Caki2 (cell line): ENCODE results near the gene CDC42BPB. TPM values are rescaled to one million over a fixed set of nuclear protein-coding genes. Genes with fewer than 3 reads are reported as not detected.
"Not testable (repeated sequence)": the region's sequence is repeated elsewhere in the genome, so short reads cannot be mapped to it uniquely, and the experiment has no call there.

ENCODE experiments used
- DNase-seq: peaks from one replicate; pipeline ENCODE4 v3.0.0-alpha.2; 2015; ENCODE audit warnings: low read depth
- in situ Hi-C: cut with HindIII; loops from 2 replicates; pipeline ENCODE4 v1.10.0; 2016; ENCODE audit warnings: low sequenced_read_pairs, low pct_unique_long_range_greater_than_20kb, mixed read lengths
- total RNA-seq: library from RNA; depleted of rRNA; stranded (reverse); fragments of >200 nt; shearing (Covaris generic); gene quantifications from 2 replicates; pipeline ENCODE4 v1.2.3, GENCODE V29; 2014; ENCODE audit warnings: low replicate concordance

The CDC42BPB gene
- total RNA-seq, 1 experiment from 2014 or later: 12.9 TPM

DNA sequence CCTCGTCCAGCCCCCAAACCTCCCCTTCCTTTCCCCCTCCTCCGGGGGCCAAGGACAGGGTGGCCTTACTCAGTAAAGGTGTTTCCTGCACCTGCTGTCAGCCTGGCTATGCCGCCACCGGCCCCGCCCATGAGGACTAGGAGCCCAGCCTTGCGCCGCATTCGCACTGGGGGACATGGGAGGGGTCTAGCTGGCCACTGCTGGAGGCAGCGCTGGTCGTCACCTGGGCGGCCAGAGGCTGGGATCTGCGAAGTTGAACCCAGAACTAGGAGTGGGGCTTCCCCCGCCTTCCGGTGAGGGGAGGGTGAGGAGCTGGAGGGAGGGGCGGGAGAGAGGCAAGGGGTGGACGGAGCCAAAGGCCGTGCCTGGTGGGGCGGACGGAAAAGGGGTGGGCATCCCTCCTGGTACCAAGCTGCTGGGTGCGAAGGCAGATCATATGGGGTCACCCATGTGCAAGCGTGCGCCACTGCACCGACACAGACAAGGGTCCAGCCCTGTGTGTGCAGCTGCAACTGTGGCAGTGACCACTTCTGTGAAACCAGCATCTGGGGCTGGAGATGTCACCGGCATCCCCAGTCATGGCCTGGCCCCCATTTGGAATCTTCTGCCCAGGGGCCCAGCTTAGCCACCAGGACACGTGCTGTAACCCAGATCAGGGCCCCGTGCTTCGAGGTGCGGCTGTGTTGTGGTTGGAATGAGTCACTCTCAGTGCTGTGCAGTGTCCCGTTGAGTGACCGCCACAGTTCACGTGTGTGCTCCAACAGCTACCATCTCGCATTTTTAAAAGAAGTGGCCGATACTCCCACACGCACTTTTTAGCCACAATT lies 126.4 kb downstream of the CDC42BPB start:
- DNase-seq: peak; percentile 62

DNA sequence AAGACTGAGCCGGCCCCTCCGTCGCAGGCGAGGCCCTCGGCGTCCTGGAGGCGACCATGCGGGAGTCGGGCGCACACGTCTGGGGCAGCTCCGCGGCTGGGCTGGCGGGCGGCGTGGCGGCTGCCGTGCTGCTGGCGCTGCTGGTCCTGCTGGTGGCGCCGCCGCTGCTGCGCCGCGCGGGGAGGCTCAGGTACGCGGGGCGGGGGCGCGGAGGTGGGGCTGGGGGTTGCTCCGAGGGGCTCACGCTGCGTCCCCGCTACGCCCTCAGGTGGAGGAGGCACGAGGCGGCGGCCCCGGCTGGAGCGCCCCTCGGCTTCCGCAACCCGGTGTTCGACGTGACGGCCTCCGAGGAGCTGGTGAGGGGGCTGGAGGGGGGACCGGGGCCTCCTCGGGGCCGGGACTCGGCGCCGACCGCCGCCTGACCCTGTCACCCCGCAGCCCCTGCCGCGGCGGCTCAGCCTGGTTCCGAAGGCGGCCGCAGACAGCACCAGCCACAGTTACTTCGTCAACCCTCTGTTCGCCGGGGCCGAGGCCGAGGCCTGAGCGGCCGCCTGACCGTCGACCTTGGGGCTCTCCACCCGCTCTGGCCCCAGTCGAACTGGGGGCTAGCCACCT lies 127.1 kb downstream of the CDC42BPB start:
- in situ Hi-C loops: no loop called here
- DNase-seq: no peak

More for the DNA sequence above, 126.4 kb downstream of the CDC42BPB start:
- in situ Hi-C loops: no loop called here

DNA sequence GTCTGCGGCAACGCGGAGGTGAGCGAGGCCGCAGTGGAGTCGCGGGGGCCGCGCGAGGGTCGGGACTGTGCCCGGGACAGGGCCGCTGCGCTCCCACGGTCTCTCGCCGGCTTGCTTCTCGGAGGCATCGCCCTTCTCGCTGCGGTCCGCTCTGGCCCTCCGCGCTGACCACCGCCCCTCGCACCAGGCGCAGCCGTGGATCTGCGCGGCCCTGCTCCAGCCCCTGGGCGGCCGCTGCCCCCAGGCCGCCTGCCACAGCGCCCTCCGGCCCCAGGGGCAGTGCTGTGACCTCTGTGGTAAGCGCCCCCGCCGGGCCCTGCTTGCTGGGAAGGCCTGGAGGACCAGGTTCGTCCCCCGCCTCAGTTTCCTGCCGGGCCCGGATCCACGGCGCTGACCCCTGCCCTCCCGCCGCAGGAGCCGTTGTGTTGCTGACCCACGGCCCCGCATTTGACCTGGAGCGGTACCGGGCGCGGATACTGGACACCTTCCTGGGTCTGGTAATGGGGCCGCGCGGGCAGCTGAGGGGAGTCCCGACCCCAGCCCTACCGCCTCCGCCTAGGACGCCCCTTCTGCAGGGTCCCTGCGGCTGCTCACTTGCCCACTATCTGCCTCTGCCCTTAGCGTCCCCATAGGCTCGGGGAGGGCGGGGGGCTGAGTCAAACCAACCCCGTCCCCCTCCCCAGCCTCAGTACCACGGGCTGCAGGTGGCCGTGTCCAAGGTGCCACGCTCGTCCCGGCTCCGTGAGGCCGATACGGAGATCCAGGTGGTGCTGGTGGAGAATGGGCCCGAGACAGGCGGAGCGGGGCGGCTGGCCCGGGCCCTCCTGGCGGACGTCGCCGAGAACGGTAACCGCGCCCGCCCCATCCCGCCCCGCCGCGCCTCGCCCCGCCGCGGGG lies 127.9 kb downstream of the CDC42BPB start:
- DNase-seq: no peak
- in situ Hi-C loops: no loop called here

DNA sequence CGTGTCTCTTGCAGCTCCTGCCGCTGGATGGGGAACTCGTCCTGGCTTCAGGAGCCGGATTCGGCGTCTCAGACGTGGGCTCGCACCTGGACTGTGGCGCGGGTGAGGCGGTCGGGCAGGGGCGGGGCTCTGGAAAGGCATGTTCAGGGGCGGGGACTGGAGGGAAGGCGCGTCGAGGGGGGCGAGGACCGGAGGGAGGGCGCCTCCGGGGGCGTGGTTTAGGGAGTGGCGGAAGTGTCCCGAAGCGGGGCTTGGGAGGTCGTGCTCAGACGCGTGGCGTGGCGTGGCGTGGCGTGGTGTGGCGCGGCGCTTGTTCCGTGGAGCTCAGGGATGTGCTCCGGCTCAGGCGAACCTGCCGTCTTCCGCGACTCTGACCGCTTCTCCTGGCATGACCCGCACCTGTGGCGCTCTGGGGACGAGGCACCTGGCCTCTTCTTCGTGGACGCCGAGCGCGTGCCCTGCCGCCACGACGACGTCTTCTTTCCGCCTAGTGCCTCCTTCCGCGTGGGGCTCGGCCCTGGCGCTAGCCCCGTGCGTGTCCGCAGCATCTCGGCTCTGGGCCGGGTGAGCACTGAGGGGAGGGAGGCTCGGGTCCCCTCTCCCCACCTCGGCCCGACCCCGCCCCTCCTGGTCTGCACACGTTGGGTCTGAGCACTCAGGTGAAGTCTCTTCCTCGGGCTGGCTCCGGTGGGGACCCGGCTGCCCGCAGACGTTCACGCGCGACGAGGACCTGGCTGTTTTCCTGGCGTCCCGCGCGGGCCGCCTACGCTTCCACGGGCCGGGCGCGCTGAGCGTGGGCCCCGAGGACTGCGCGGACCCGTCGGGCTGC lies 128.7 kb downstream of the CDC42BPB start:
- in situ Hi-C loops: no loop called here
- DNase-seq: no peak

DNA sequence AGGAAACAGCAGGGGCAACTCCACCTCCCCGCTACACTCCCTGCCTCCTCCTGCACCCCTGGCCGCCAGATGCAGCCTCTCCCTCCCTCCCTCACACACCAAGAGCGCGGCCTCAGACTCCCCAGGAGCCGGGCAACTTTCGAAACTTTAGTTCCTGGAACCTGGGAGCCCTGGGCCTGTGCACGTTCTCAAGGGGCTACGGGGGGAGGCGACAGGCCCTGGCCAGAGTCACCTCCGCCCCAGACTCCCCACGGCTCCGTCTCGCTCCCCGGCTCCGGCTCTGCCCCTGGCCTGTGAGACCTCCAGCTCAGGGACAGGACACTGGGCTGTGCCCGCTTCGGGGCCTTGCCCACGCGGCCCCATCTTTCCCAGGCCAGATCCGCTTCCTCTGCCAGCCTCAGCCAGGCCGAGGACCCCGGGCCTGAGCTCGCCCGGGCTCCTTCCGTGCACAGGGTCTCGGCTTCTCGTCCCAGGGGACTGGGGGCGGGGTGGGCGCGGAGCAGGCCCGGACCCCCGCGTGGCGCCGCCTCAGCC lies 129.4 kb downstream of the CDC42BPB start:
- no peak for DNase-seq
- in situ Hi-C loops: no loop called here

DNA sequence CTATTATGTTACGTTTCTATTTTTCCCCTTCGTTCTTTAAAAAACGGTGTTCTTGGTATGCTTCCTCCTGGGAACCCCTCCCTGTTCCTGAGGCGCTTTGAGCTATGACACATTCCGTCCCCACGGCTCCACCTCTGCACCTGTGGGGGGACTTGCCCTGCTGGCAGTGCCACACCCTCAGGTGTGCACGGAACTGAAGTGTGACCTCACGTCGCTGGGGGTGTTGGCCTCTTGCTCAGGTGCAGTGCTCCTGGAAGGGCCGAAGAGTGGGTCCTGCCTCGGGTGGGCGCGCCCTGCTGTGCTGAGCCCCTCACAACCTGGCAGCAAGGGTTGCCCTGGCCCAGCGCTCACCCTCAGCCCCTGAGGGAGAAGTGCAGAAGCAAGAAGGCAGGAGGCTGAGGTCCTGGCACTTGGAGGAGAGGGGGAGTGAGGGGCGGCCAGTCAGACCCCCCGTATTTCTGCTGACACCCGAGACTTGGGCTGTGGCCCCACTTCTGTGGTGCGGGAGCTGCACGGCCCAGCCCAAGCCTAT lies 129.9 kb downstream of the CDC42BPB start:
- in situ Hi-C loops: no loop called here

DNA sequence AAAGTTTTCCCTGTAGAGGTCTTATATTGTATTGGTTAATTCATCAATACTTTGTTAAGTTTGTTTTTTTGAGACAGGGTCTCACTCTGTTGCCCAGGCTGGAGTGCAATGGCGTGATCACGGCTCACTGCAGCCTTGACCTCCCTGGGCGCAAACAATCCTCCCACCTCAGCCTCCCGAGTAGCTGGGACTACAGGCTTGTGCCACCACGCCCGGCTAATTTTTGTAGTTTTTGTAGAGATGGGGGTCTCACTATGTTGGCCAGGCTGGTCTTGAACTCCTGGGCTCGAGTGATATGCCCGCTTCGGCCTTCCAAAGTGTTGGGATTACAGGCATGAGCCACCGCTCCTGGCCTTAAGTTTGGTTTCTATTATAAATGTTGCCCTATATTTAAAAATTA lies 130.5 kb downstream of the CDC42BPB start:
- DNase-seq, in situ Hi-C loops: not testable (repeated sequence)

More for the DNA sequence above, 129.9 kb downstream of the CDC42BPB start:
- DNase-seq: no peak

DNA sequence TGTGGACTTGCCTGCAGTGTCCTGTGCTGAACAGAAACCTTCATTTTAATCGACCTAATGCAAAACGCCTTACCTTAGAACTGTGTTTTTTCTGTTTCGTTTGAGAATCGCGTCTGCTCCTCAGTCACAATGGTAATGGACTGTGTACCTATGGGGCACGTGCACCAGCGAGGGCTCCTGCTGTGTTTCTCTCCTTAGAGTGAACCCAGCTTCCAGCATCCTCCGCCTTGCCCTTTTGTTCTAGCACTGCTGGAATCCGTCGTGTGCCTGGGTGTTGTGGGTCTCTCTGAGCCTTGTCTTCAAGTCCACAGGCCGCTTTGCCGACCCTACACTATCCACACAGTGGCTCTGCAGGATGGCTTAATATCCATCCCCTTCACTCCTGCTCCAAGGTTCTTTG lies 131.2 kb downstream of the CDC42BPB start:
- DNase-seq: no peak
- in situ Hi-C loops: no loop called here

DNA sequence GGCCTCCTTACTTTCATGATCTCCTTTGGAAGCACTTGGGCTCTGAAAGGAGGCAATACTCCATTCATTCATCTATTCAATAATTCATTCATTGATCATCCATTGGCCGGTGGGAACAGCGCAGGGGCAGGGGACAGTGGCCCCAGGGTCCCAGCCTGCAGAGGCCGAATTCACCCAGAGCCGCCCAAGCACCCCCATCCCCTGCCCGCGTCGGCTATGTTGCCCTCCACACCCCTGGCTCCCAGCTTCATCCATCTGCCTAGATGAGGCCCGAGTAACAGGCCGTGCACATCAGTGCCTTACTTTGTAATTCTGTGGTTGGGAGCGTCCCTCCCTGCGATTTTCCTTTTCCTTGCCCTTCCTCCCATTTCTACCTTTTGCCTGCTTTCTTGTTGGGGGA lies 131.7 kb downstream of the CDC42BPB start:
- DNase-seq: no peak
- in situ Hi-C loops: no loop called here

DNA sequence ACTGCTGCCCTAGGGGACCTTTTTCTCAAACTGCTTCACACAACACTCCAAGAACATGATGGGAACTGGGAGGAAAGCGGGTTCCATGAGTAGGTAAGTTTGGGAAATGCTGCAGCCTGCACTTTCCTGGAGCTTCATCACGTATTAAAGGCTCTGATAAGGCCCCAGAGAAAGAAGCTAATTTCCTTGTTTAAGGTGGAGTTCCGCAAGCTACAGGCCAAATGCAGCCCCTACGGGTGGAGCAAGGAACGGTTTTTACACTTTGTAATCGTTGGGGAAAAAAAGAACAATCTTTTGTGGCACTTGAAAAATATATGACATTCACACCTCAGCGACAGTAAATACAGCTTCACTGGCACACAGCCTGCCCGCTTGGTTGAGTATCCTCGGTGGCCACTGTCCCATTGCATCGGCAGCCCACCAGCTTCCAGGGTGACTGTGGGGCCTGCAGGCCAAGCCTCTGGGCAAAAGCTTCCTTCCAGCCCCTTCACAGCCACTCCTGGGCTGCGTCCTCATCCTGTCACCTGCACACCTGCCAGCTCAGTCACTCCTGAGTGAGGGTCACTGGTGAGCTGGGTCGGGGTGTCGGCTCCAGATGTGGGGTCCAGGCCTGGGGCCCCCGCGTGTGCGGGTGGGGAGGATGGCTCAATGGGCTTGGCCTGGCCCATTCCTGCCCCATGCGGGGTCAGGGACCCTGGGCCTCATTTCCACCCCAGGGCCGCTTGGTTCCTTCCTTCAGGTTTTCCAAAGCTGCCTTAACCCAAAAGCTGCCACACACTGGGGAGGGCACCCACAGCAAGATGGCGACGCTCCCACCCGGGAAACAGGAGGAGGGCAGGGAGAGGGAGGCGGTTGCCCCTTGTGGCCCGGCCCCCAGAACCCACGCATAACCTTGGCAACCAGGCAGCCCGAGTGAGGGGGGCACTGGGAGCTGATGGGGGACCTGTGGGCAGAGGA lies 132.4 kb downstream of the CDC42BPB start:
- DNase-seq: no peak
- in situ Hi-C loops: no loop called here

DNA sequence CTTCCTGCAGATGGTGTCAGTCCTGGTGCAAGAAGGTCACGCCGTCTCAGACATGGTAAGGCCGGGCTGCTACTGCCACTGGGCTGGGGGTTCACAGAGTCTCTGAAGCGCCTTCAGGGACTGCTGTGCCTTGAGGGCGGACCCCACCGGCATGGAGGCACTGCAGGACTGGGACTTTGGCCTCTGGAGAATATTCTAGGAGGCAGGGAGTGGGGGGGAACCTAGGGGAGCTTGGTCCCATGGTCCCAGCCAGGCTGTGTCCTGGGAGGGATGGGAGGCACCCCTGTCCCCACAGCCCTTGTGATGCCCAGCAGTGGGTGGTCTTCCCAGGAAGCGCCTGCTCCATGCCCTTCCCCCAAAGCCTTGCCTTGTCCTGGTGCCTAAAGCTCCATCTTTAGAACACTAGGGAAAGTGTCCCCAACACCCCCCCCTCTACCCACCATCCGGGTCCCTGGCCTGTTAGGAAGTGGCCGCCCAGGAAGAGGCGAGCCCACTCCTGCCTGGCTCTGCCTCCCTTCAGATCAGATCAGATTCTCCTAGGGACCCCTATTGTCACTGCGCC lies 133.3 kb downstream of the CDC42BPB start:
- no peak for DNase-seq
- in situ Hi-C loops: no loop called here

DNA sequence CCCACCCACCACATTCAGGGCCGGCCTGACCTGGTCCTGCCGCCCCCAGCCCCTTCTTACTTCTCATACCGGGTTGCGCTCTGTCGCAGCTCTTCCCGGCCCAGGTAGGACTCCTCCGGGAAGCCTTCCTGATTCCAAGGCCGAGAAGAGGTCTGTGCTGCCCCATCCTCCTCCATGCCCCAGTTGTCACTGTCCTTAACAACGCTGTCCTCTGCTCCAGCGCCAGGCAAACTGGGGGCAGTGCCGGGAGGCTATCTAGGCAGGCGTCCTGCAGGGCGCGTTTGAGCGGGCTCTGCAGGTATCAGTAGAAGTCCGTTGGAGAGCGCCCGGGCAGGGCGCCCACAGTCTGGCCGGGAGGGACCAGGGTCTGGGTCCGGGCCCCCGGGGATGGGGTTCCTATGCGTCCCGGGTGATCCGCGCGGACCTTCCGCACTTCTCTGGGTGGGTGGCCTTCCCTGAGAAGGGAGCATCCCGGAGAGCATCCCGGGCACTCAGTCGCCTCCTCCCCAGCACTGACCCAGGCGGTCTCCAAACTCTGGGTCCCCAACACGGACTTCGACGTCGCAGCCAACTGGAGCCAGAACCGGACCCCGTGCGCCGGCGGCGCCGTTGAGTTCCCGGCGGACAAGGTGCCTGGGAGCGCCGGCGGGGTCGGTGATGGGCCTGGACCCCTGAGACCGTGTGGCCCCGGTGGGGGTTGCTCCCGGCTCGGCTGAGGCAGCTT lies 134.0 kb downstream of the CDC42BPB start:
- in situ Hi-C loops: no loop called here
- no peak for DNase-seq

DNA sequence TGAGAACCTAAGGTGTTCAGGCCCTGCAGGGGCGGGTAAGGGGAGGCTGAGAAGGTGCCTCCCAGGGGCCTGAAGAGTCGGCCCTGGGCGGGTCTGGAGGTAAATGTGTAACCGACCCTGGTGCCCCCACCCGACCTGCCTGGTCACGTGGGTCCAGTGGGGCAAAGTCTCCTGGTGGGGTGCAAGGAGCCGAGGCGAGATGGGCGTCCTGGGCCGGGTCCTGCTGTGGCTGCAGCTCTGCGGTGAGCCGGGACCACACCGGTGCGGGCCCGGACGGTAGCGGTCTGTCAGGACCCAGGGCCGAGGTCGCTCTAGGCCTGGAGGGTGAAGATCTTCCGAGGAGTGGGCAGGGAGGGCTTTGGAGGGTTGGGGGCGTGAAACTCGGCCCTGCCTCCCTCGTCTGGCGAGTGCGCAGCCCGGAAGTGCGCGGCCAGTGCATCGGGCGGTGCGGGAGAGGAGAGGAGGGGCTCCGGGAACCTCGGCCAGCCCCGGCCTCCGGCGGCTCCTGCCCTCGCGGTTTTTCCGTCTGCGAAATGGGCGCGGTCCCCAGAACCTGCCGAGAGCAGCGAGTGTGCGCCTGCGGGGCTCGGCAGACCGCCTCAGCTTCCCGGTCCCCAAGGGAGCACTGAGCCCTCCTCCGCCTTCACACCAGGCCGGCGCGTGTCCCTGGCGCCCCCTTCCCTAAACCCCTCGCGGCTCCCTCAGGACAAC lies 134.7 kb downstream of the CDC42BPB start, which contains the start of gene AMN:
Gene AMN (plus strand): TSS at position 174 of the 711 bp plus-strand sequence. CDS start 26 bp downstream, at position 200.
- in situ Hi-C loops: no loop called here
- peak; percentile 16 for DNase-seq

DNA sequence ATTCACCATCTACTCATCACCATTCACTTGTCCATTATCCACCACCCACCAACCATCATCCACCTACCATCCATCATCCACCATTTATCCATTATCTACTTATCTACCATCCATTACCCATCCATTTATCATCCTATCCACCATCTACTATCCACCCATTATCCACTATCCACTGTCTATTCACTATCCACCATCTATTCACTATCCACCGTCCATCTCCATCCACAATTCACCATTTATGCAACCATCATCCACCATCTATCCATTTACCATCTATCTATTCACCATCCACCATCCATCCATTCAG lies 136.4 kb downstream of the CDC42BPB start:
- DNase-seq: no peak
- in situ Hi-C loops: no loop called here
